NCI-H748 (cell line): ENCODE measurements around the gene SRRM2.

Experiments
- DNase-seq: peaks from one replicate; lab custom pipeline; 2025; ENCODE audit not compliant: unreplicated experiment; lab: John Stamatoyannopoulos, UW

The SRRM2 gene

GRCh38 chr16:2761472-2761871, 9.0 kb downstream of the SRRM2 start:
- DNase-seq = no peak

GRCh38 chr16:2761886-2762583, 9.6 kb downstream of the SRRM2 start:
- DNase-seq = no peak

- no peak for DNase-seq
Observed at GRCh38 chr16:2762711-2763110, 10.3 kb downstream of the SRRM2 start.

GRCh38 chr16:2763173-2763572, 10.7 kb downstream of the SRRM2 start:
- no peak for DNase-seq

- DNase-seq = no peak
Observed at GRCh38 chr16:2764718-2765117, 12.3 kb downstream of the SRRM2 start.

GRCh38 chr16:2765462-2766404, 13.3 kb downstream of the SRRM2 start:
- no peak for DNase-seq

- DNase-seq = no peak
Observed at GRCh38 chr16:2766430-2767139, 14.1 kb downstream of the SRRM2 start.

GRCh38 chr16:2767140-2767731, 14.8 kb downstream of the SRRM2 start:
- DNase-seq = no peak

- DNase-seq = no peak
Observed at GRCh38 chr16:2767891-2768290, 15.5 kb downstream of the SRRM2 start.

GRCh38 chr16:2768403-2769089, 16.1 kb downstream of the SRRM2 start:
- no peak for DNase-seq

- no peak for DNase-seq
Observed at GRCh38 chr16:2769100-2769529, 16.7 kb downstream of the SRRM2 start.

GRCh38 chr16:2769675-2770056, 17.2 kb downstream of the SRRM2 start:
- no peak for DNase-seq

GRCh38 chr16:2770057-2770951, 17.9 kb downstream of the SRRM2 start:
- DNase-seq = no peak

GRCh38 chr16:2771496-2772402, 19.3 kb downstream of the SRRM2 start:
- DNase-seq = no peak

- DNase-seq = no peak
Observed at GRCh38 chr16:2773188-2773968, 20.9 kb downstream of the SRRM2 start.

GRCh38 chr16:2774161-2774891, 21.9 kb downstream of the SRRM2 start:
- no peak for DNase-seq

- no peak for DNase-seq
Observed at GRCh38 chr16:2775131-2775716, 22.8 kb downstream of the SRRM2 start.
